ENCODE measurements around the gene GXYLT1.

GXYLT1 gene

GRCh38 chr12:42187799-42188198, 43.1 kb upstream of the GXYLT1 start:
- no peaks in the 10 kb centered on the region for H3K4me1 ChIP-seq (ENCODE audit: insufficient read depth, poor library complexity, severe bottlenecking)
- ATAC-seq (ENCODE audit: low read depth) (no peak), DNase-seq (ENCODE audit: low spot score) (no peak)
- no peak for TF ChIP-seq CTCF (IDR thresholded peaks at IDR 0.05; ENCODE audit: poor library complexity, severe bottlenecking)
- no peak overlapping the region for H3K4me3 ChIP-seq (ENCODE audit: severe bottlenecking)
- H3K9me3 ChIP-seq (ENCODE audit: severe bottlenecking): no peaks in the 10 kb centered on the region
- no peaks in the 10 kb centered on the region for H3K27me3 ChIP-seq (ENCODE audit: insufficient read depth, poor library complexity, severe bottlenecking)
- peaks cover 3% of the 10 kb centered on the region; the same call in 1 of the 2 replicates for H3K36me3 ChIP-seq (ENCODE audit: low read depth)
- H3K27ac ChIP-seq (ENCODE audit: poor library complexity, severe bottlenecking): no peak overlapping the region

- H3K27me3 ChIP-seq (ENCODE audit: insufficient read depth, poor library complexity, severe bottlenecking): no peaks in the 10 kb centered on the region
- H3K4me1 ChIP-seq (ENCODE audit: insufficient read depth, poor library complexity, severe bottlenecking): no peaks in the 10 kb centered on the region
- H3K27ac ChIP-seq (ENCODE audit: poor library complexity, severe bottlenecking): no peak overlapping the region
- H3K9me3 ChIP-seq (ENCODE audit: severe bottlenecking): no peaks in the 10 kb centered on the region
- no peak for DNase-seq (ENCODE audit: low spot score)
- no peak overlapping the region for H3K4me3 ChIP-seq (ENCODE audit: severe bottlenecking)
- no peak for TF ChIP-seq CTCF (IDR thresholded peaks at IDR 0.05; ENCODE audit: poor library complexity, severe bottlenecking)
- ATAC-seq (ENCODE audit: low read depth): no peak
- H3K36me3 ChIP-seq (ENCODE audit: low read depth): peaks cover 3% of the 10 kb centered on the region; the same call in 1 of the 2 replicates
Observed at GRCh38 chr12:42186793-42187192, 42.1 kb upstream of the GXYLT1 start.

- Histone ChIP-seq H3K4me1 (ENCODE audit: insufficient read depth, poor library complexity, severe bottlenecking) (no peaks in the 10 kb centered on the region), H3K27ac (ENCODE audit: poor library complexity, severe bottlenecking) (no peak overlapping the region), H3K27me3 (ENCODE audit: insufficient read depth, poor library complexity, severe bottlenecking) (no peaks in the 10 kb centered on the region), H3K4me3 (ENCODE audit: severe bottlenecking) (no peak overlapping the region), H3K36me3 (ENCODE audit: low read depth) (no peaks in the 10 kb centered on the region), H3K9me3 (ENCODE audit: severe bottlenecking) (no peaks in the 10 kb centered on the region)
- ATAC-seq (ENCODE audit: low read depth) (no peak), DNase-seq (ENCODE audit: low spot score) (no peak)
- no peak for TF ChIP-seq CTCF (IDR thresholded peaks at IDR 0.05; ENCODE audit: poor library complexity, severe bottlenecking)
Observed at GRCh38 chr12:42182394-42182793, 37.7 kb upstream of the GXYLT1 start.

- TF ChIP-seq CTCF (IDR thresholded peaks at IDR 0.05; ENCODE audit: poor library complexity, severe bottlenecking): no peak
- no peak for ATAC-seq (ENCODE audit: low read depth)
- Histone ChIP-seq H3K36me3 (ENCODE audit: low read depth) (no peaks in the 10 kb centered on the region), H3K9me3 (ENCODE audit: severe bottlenecking) (no peaks in the 10 kb centered on the region), H3K4me3 (ENCODE audit: severe bottlenecking) (no peak overlapping the region), H3K27ac (ENCODE audit: poor library complexity, severe bottlenecking) (no peak overlapping the region), H3K27me3 (ENCODE audit: insufficient read depth, poor library complexity, severe bottlenecking) (no peaks in the 10 kb centered on the region), H3K4me1 (ENCODE audit: insufficient read depth, poor library complexity, severe bottlenecking) (no peaks in the 10 kb centered on the region)
- DNase-seq (ENCODE audit: low spot score): no peak
Observed at GRCh38 chr12:42180990-42181596, 36.4 kb upstream of the GXYLT1 start.

- DNase-seq (ENCODE audit: low spot score): no peak
- no peak overlapping the region for H3K27ac ChIP-seq (ENCODE audit: poor library complexity, severe bottlenecking)
- H3K9me3 ChIP-seq (ENCODE audit: severe bottlenecking): no peaks in the 10 kb centered on the region
- no peak for ATAC-seq (ENCODE audit: low read depth)
- H3K4me1 ChIP-seq (ENCODE audit: insufficient read depth, poor library complexity, severe bottlenecking): no peaks in the 10 kb centered on the region
- no peaks in the 10 kb centered on the region for H3K27me3 ChIP-seq (ENCODE audit: insufficient read depth, poor library complexity, severe bottlenecking)
- no peak overlapping the region for H3K4me3 ChIP-seq (ENCODE audit: severe bottlenecking)
- no peak for TF ChIP-seq CTCF (IDR thresholded peaks at IDR 0.05; ENCODE audit: poor library complexity, severe bottlenecking)
- H3K36me3 ChIP-seq (ENCODE audit: low read depth): no peaks in the 10 kb centered on the region
Observed at GRCh38 chr12:42178101-42178500, 33.4 kb upstream of the GXYLT1 start.

Data from RWPE2 (cell line).